Measurements from ENCODE around the gene PRUNE1. TPM values are rescaled to one million over a fixed set of nuclear protein-coding genes. Genes with fewer than 3 reads are reported as not detected.

Gene PRUNE1, protein sequence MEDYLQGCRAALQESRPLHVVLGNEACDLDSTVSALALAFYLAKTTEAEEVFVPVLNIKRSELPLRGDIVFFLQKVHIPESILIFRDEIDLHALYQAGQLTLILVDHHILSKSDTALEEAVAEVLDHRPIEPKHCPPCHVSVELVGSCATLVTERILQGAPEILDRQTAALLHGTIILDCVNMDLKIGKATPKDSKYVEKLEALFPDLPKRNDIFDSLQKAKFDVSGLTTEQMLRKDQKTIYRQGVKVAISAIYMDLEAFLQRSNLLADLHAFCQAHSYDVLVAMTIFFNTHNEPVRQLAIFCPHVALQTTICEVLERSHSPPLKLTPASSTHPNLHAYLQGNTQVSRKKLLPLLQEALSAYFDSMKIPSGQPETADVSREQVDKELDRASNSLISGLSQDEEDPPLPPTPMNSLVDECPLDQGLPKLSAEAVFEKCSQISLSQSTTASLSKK
- total RNA-seq (2021) (24.5 to 29.6 TPM (median 28.5 TPM) in 3 replicates), Bru-seq, nascent RNA (percentile 62 among the genes with signal in this experiment)
- long read RNA-seq, experiment 1, transcript PRUNE1-203 (4 exons, 2,238 nt) = minor isoform, 5 of 158 reads
- long read RNA-seq, experiment 1, transcript PRUNE1-204 (7 exons, 2,788 nt) = minor isoform, 21 of 158 reads
- long read RNA-seq, experiment 1, transcript PRUNE1-201 (8 exons, 2,997 nt) = major isoform, 52 of 158 reads
- long read RNA-seq, experiment 1, partial matches to known transcripts = 5 of 158 reads
- long read RNA-seq, experiment 1, other reads (novel, unspliced or antisense) = 68 of 158 reads
- long read RNA-seq, experiment 2, transcript PRUNE1-201 (8 exons, 2,997 nt) = major isoform, 9 of 47 reads
- long read RNA-seq, experiment 2, partial matches to known transcripts = 16 of 47 reads
- long read RNA-seq, experiment 2, other reads (novel, unspliced or antisense) = 13 of 47 reads
- long read RNA-seq, experiment 3, partial matches to known transcripts = 0 of 21 reads
- long read RNA-seq, experiment 3, other reads (novel, unspliced or antisense) = 15 of 21 reads

DNA sequence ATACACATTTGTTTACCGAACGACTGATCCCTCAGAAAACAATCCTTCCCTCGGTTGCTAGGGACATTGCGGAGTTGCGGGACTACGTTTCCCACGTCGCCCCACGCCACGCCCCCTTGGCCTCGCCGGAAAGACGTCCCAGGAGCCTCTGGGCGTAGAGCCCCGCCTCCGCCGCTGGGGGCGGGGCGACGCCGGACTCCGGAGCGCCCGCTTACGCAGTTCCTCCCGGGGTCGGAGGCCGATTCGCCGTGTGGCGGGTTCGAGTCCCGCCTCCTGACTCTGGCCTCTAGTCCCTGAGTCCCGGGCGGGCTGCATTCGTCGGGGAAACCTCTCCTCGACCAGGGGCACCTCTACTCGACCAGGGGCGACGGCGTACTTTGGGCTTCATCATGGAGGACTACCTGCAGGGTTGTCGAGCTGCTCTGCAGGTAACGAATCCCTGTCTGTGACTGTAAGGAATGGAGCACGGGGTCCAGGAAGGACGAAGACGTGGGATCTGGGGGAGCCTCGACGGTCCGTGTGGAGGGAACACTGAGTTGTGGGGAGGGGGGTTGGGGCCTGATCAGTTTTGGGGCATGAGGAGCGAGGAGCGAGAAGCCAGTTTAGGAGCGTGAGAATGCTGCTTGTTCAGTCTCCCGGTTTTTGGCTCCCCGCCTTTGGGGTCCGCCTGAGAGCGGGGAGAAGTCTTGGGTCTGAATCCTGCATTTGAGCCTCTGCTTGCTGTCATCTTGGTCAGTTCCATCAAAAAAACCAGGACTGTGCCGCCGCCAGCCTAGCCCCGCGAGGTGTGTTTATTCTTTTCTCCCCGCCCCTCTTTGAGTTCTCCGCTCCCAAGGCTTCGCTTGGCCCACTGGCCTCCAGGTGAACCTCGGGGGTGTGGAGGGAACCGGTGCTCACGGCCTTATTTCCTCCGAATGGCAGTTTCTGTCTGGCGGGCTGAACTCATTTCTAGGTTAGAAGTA lies at the start of gene PRUNE1:
PRUNE1 (plus strand) TSS at position 206 of the 962 bp plus-strand sequence; CDS start at position 390, 184 bp downstream.
- ATAC-seq (peak; percentile 76), DNase-seq (ENCODE audit: low spot score) (peak; percentile 97)
- ChIA-PET POLR2A (no interaction called here), CTCF (interaction anchor here (0.6 to 1.0 kb wide), 2 partner anchors 16 to 40 kb away, joined by 3 to 4 read pairs; no protein-coding TSS in a partner anchor)
- Mint-ChIP-seq H3K4me3 (peak within 1 kb of the TSS; percentile 94), H3K4me1 (peaks cover 38% of the 10 kb centered on the region), H3K9me3 (no peaks in the 10 kb centered on the region), H3K27me3 (ENCODE audit: low read depth) (no peaks in the 10 kb centered on the region), H3K27ac (peak within 1 kb of the TSS; percentile 99), H3K36me3 (no peaks in the 10 kb centered on the region)
- no peak for TF ChIP-seq ZNF138 (CRISPR knock-in tag; conservative IDR thresholded peaks at IDR 0.05)
- TF ChIP-seq ELF4 (CRISPR knock-in tag; IDR thresholded peaks at IDR 0.05; ENCODE audit: low read depth) = no peak
- TF ChIP-seq, protein P1, sequence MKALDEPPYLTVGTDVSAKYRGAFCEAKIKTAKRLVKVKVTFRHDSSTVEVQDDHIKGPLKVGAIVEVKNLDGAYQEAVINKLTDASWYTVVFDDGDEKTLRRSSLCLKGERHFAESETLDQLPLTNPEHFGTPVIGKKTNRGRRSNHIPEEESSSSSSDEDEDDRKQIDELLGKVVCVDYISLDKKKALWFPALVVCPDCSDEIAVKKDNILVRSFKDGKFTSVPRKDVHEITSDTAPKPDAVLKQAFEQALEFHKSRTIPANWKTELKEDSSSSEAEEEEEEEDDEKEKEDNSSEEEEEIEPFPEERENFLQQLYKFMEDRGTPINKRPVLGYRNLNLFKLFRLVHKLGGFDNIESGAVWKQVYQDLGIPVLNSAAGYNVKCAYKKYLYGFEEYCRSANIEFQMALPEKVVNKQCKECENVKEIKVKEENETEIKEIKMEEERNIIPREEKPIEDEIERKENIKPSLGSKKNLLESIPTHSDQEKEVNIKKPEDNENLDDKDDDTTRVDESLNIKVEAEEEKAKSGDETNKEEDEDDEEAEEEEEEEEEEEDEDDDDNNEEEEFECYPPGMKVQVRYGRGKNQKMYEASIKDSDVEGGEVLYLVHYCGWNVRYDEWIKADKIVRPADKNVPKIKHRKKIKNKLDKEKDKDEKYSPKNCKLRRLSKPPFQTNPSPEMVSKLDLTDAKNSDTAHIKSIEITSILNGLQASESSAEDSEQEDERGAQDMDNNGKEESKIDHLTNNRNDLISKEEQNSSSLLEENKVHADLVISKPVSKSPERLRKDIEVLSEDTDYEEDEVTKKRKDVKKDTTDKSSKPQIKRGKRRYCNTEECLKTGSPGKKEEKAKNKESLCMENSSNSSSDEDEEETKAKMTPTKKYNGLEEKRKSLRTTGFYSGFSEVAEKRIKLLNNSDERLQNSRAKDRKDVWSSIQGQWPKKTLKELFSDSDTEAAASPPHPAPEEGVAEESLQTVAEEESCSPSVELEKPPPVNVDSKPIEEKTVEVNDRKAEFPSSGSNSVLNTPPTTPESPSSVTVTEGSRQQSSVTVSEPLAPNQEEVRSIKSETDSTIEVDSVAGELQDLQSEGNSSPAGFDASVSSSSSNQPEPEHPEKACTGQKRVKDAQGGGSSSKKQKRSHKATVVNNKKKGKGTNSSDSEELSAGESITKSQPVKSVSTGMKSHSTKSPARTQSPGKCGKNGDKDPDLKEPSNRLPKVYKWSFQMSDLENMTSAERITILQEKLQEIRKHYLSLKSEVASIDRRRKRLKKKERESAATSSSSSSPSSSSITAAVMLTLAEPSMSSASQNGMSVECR (CRISPR knock-in tag; IDR thresholded peaks at IDR 0.05; ENCODE audit: borderline replicate concordance) = 0 out of 2 replicates have a peak, but pooled peaks have one; percentile 67
- TF ChIP-seq, protein P2, sequence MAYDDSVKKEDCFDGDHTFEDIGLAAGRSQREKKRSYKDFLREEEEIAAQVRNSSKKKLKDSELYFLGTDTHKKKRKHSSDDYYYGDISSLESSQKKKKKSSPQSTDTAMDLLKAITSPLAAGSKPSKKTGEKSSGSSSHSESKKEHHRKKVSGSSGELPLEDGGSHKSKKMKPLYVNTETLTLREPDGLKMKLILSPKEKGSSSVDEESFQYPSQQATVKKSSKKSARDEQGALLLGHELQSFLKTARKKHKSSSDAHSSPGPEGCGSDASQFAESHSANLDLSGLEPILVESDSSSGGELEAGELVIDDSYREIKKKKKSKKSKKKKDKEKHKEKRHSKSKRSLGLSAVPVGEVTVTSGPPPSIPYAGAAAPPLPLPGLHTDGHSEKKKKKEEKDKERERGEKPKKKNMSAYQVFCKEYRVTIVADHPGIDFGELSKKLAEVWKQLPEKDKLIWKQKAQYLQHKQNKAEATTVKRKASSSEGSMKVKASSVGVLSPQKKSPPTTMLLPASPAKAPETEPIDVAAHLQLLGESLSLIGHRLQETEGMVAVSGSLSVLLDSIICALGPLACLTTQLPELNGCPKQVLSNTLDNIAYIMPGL (CRISPR knock-in tag; IDR thresholded peaks at IDR 0.05) = peak; percentile 79; the same call in 1 of the 2 replicates
- 0 out of 2 replicates have a peak, but pooled peaks have one; percentile 40 for TF ChIP-seq ESRRA (CRISPR knock-in tag; IDR thresholded peaks at IDR 0.05; ENCODE audit: borderline replicate concordance)
- TF ChIP-seq, protein P3, sequence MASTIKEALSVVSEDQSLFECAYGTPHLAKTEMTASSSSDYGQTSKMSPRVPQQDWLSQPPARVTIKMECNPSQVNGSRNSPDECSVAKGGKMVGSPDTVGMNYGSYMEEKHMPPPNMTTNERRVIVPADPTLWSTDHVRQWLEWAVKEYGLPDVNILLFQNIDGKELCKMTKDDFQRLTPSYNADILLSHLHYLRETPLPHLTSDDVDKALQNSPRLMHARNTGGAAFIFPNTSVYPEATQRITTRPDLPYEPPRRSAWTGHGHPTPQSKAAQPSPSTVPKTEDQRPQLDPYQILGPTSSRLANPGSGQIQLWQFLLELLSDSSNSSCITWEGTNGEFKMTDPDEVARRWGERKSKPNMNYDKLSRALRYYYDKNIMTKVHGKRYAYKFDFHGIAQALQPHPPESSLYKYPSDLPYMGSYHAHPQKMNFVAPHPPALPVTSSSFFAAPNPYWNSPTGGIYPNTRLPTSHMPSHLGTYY (CRISPR knock-in tag; IDR thresholded peaks at IDR 0.05) = no peak
- no peak for TF ChIP-seq RORB (CRISPR knock-in tag; IDR thresholded peaks at IDR 0.05)
- TF ChIP-seq ETV6 (CRISPR knock-in tag; IDR thresholded peaks at IDR 0.05) = peak; percentile 55; the same call in 1 of the 2 replicates
- no peak for TF ChIP-seq TCF7 (CRISPR knock-in tag; IDR thresholded peaks at IDR 0.05; ENCODE audit: low read depth)
- TF ChIP-seq GABPB1 (CRISPR knock-in tag; IDR thresholded peaks at IDR 0.05) = peak; percentile 47; the same call in 1 of the 2 replicates
- TF ChIP-seq CREM (CRISPR knock-in tag; IDR thresholded peaks at IDR 0.05) = peak; percentile 88
- TF ChIP-seq NR2C2 (CRISPR knock-in tag; IDR thresholded peaks at IDR 0.05) = no peak
- no peak for TF ChIP-seq CREB1 (CRISPR knock-in tag; IDR thresholded peaks at IDR 0.05)
- TF ChIP-seq MYBL2 (CRISPR knock-in tag; IDR thresholded peaks at IDR 0.05) = peak; percentile 48; the same call in 1 of the 2 replicates
- TF ChIP-seq SMAD4 (CRISPR knock-in tag; IDR thresholded peaks at IDR 0.05) = no peak
- TF ChIP-seq, protein P4, sequence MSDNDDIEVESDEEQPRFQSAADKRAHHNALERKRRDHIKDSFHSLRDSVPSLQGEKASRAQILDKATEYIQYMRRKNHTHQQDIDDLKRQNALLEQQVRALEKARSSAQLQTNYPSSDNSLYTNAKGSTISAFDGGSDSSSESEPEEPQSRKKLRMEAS (CRISPR knock-in tag; IDR thresholded peaks at IDR 0.05) = peak; percentile 73
- TF ChIP-seq, protein P5, sequence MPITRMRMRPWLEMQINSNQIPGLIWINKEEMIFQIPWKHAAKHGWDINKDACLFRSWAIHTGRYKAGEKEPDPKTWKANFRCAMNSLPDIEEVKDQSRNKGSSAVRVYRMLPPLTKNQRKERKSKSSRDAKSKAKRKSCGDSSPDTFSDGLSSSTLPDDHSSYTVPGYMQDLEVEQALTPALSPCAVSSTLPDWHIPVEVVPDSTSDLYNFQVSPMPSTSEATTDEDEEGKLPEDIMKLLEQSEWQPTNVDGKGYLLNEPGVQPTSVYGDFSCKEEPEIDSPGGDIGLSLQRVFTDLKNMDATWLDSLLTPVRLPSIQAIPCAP (CRISPR knock-in tag; IDR thresholded peaks at IDR 0.05) = peak; percentile 47; the same call in 1 of the 2 replicates
- TF ChIP-seq, protein P6, sequence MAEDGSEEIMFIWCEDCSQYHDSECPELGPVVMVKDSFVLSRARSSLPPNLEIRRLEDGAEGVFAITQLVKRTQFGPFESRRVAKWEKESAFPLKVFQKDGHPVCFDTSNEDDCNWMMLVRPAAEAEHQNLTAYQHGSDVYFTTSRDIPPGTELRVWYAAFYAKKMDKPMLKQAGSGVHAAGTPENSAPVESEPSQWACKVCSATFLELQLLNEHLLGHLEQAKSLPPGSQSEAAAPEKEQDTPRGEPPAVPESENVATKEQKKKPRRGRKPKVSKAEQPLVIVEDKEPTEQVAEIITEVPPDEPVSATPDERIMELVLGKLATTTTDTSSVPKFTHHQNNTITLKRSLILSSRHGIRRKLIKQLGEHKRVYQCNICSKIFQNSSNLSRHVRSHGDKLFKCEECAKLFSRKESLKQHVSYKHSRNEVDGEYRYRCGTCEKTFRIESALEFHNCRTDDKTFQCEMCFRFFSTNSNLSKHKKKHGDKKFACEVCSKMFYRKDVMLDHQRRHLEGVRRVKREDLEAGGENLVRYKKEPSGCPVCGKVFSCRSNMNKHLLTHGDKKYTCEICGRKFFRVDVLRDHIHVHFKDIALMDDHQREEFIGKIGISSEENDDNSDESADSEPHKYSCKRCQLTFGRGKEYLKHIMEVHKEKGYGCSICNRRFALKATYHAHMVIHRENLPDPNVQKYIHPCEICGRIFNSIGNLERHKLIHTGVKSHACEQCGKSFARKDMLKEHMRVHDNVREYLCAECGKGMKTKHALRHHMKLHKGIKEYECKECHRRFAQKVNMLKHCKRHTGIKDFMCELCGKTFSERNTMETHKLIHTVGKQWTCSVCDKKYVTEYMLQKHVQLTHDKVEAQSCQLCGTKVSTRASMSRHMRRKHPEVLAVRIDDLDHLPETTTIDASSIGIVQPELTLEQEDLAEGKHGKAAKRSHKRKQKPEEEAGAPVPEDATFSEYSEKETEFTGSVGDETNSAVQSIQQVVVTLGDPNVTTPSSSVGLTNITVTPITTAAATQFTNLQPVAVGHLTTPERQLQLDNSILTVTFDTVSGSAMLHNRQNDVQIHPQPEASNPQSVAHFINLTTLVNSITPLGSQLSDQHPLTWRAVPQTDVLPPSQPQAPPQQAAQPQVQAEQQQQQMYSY (CRISPR knock-in tag; IDR thresholded peaks at IDR 0.05) = no peak
- TF ChIP-seq NFYB (CRISPR knock-in tag; conservative IDR thresholded peaks at IDR 0.05; ENCODE audit: low read depth) = no peak
- TF ChIP-seq SP1 (CRISPR knock-in tag; conservative IDR thresholded peaks at IDR 0.05) = peak; percentile 99
